ENCODE results near the gene XCR1.

GRCh38 chr3:46027021-46027705 is at the start of gene XCR1:
- TF ChIP-seq CTCF (IDR thresholded peaks at IDR 0.05) = no peak
- TF ChIP-seq POLR2AphosphoS5 (IDR thresholded peaks at IDR 0.05) = no peak
- no peak for TF ChIP-seq EP300 (IDR thresholded peaks at IDR 0.05)
- no peak for TF ChIP-seq POLR2A (IDR thresholded peaks at IDR 0.05)
